Tongue (tissue), 2 donors: ENCODE measurements around the gene TNNT2. TPM values are rescaled to one million over a fixed set of nuclear protein-coding genes. Genes with fewer than 3 reads are reported as not detected.

ENCODE experiments used
- DNase-seq: peaks from one replicate; pipeline ENCODE4 v3.0.0-alpha.2; 2015
- total RNA-seq: library from RNA; depleted of rRNA; stranded (reverse); fragments of >200 nt; gene quantifications from one replicate; pipeline ENCODE4 v1.2.3, GENCODE V29; 2014

TNNT2 gene
- total RNA-seq, 1 donor from 2014 or later = 98.3 TPM

DNA sequence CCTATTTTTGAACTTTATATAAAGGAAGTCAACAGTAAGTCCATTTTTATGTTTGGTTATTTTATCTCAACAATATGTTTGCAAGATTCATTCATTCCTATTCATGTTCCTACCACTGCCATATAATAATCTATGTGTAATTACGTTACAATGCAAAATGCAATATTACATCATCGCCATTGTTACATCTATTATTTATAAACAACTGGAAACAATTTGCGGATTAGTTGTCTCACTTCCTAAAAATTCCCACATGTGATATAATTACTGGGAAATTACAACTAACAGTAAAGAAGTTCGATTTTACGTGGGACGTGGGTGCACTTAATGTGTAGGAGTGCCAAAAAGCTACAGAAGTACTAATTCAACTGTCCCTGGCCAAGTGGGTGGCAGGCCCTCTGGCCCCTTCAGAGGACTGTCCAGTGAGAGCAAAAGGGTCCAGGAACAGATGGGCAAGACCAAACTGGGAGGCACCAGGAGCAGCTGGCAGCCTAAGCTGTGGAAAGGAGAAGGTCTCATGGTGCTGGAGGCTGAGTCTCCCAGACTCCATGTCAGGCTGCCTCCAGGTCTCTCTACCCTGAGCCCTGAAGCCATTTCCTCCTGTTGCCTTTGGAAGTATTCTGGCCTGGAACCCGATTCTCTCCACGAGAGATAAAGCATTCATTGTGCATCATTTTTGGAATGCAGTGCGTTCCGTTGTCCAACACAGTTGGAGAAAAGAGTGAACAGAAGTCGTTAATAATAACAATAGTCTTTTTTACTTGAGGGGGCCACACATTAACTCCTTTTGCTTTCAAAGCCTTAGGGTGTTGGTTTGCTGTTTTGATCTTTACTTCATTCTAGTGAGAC, 42.9 kb downstream of the TNNT2 start:
- no peak for DNase-seq

GRCh38 chr1:201332616-201333335, 44.7 kb downstream of the TNNT2 start:
- DNase-seq = no peak

DNA sequence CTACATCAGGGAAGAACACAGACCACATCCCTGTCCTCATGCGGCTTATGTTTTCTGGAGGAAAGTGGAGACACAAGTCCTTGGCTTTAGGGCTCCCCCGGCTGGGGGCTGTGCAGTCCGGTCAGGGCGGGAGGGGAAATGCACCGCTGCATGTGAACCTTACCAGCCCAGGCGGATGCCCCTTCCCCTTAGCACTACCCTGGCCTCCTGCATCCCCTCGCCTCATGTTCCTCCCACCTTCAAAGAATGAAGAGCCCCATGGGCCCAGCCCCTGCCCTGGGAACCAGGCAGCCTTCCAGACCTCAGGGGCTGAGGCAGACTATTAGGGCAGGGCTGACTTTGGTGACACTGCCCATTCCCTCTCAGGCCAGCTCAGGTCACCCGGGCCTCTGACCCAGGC, 45.5 kb downstream of the TNNT2 start:
- no peak for DNase-seq

DNA sequence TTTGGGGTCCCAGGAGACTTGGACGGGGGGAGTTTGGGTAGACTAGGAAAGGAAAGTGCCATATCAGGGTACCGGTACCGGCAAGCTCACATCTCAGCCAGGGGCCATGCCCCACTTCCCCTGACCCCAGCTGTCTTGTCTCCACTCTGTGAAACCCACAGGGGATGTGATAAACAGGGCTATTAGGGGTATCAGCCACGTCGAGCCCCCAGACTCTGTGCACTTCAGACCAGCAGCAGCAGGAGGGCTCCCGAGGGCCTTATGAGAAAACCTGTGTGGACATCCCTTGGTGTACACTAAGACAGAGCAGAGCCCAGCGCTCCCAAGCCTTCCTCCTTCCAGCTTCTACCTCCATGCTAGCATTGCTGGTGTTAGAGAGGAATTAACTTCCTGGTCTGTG, 46.3 kb downstream of the TNNT2 start:
- DNase-seq = no peak

- no peak for DNase-seq
Observed at GRCh38 chr1:201330541-201330940, 46.9 kb downstream of the TNNT2 start.

GRCh38 chr1:201329801-201330200, 47.7 kb downstream of the TNNT2 start:
- no peak for DNase-seq

DNA sequence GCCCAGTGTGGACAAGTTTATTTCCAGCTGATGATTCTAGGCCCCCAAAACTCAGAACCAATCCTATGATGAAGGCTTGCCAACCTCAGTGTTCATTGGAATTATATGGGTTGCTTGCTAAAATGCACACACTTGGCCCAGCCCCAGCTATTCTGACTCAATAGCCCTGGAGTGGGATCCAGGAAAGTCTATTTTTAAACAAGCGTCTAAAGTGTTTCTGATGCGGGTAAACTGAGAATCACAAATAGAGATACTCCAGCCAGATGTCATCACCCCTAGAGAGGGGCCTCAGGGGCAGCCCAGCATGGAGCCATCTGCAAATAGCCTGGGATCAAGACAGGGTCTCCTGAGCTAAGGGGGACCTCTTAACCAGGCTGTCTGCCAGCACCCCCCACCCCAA, 48.2 kb downstream of the TNNT2 start:
- DNase-seq = no peak

- no peak for DNase-seq
Observed at GRCh38 chr1:201328576-201328975, 48.9 kb downstream of the TNNT2 start.

- DNase-seq = no peak
Observed at GRCh38 chr1:201327687-201328240, 49.7 kb downstream of the TNNT2 start.

DNA sequence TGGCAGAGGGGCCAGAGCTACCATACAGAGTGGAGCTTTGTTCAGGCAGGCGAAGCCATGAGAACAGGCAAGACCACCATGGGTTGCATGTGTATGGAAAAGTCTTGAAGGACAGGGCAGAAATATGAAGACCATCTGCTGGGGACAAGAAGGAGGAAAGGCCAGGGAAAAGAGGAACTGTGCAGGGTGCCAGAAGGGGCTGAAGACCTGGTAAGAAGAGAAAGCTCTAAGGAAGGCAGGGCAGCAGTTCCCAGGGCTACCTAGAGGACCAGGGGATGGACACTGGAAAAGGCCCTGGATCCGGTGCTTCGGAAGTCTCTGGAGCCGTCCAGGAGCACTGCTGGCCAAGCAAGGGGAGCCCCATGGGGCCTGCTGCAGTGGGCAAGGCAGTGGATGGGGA, 50.8 kb downstream of the TNNT2 start:
- DNase-seq = no peak

DNA sequence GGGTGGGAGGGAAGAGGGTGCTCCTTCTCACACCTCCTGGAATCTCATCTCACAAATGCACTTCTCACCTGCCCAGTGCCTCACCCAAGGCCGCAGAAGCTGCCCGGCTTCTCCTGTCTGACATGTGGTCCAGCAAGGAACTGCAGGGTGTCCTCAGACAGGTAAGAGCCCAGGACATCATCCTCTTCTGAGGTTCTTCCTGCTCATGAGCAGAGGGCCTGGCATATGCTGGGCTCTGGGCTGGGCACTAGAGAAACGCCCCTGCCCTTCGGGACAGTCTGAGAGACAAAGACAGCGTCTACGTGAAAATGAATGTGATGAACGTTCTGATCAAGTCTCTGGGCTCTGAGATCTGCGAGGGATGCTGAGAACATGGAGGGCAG, 51.8 kb downstream of the TNNT2 start:
- no peak for DNase-seq

- DNase-seq = no peak
Observed at GRCh38 chr1:201324821-201325677, 52.4 kb downstream of the TNNT2 start.

DNA sequence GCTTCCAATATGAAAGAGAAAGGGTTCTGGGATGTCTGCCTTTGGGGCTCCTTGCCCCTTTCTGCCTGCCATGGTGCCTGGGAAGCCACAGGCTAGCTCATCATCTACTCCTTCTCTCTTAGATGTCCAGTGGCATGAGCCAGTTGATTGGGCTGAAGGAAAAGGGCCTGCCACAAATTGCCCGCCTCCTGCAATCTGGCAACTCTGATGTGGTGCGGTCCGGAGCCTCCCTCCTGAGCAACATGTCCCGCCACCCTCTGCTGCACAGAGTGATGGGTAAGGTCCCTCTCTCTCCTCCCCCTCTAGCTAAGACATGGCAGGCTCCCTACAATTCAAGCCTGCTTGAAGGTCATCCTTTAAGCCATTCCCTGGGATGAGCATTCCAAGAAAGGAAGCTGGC, 53.2 kb downstream of the TNNT2 start:
- DNase-seq = no peak

DNA sequence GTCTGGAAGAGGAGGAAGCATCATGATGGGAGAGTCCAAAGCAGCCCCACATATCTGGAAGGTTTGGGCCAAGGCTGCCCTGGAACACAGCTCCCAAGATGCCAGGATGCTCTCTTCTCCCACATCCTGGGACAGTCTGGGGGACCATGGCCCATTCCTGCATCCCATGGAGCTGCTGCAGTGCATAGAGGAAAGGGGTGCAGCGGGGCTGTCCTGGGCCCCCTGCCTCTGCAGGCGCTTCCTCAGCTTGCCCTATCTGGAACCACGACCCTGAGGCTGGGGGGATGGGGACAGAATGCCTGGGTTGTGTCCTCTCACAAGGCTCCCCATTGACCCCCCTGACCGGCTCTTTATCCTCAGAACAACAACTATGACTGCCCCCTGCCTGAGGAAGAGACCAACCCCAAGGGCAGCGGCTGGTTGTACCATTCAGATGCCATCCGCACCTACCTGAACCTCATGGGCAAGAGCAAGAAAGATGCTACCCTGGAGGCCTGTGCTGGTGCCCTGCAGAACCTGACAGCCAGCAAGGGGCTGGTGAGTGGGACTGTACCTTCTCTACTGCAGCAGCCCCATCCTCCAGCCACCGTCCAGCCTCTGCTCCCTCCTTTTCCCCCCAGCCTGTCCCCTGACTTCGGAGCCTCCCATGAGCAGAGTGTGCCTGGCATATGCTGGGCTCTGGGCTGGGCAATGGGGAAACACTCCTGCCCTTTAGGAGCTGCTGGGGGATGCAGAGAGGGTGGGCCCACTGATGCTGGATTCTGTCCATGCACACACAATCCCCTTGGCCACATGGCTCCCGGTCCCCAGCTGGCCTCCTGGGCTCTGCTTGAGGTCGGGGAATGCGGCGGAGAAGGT, 54.6 kb downstream of the TNNT2 start:
- no peak for DNase-seq

GRCh38 chr1:201321826-201322390, 55.6 kb downstream of the TNNT2 start:
- no peak for DNase-seq

- DNase-seq = no peak
Observed at GRCh38 chr1:201320168-201320788, 57.2 kb downstream of the TNNT2 start.

GRCh38 chr1:201319631-201320030, 57.8 kb downstream of the TNNT2 start:
- DNase-seq = no peak

DNA sequence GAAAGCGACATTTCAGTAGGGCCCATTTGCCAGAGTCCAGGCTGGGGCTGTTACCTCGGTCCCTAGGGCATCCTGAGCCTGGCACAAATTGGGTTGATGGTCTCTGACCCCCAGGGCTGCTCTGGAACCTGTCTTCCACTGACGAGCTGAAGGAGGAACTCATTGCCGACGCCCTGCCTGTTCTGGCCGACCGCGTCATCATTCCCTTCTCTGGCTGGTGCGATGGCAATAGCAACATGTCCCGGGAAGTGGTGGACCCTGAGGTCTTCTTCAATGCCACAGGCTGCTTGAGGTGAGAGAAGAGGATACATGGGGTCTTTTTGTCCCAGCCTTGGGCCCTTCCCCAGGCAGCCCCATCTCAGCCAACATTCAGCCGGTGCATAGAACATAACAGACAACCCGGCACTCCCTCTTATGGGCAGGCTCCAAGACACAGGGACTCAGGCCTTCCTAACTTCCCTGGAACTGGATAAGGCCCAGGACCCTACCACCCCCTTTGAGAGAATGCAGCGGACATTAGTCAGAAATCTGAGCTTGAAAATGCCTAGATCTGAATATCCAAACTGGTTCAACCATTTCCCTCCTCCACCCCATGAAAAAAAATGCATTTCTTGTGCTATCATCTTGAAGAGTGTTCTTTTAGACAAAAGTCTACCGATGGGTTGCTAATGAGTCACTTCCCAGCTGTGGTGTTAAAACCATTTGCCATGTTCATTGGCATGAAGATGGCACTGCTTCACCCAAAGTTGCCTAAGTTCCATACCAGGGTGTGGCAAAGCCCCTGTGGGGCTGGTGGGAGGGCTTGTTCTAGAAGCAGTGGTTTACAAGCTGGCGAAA, 58.8 kb downstream of the TNNT2 start:
- DNase-seq = no peak

GRCh38 chr1:201317551-201317950, 59.9 kb downstream of the TNNT2 start:
- DNase-seq = no peak

GRCh38 chr1:201316556-201316955, 60.9 kb downstream of the TNNT2 start:
- no peak for DNase-seq
